ENCODE measurements around the gene LRCH1. TPM values are rescaled to one million over a fixed set of nuclear protein-coding genes. Genes with fewer than 3 reads are reported as not detected.
A peak's percentile ranks its signal among the peaks of the same experiment; 100 is the strongest.
"Not testable (repeated sequence)": the region's sequence is repeated elsewhere in the genome, so short reads cannot be mapped to it uniquely, and the experiment has no call there.

LRCH1 gene
- total RNA-seq, 1 experiment from 2014 or later, result 11.8 TPM

- TF ChIP-seq MLX (CRISPR knock-in tag; IDR thresholded peaks at IDR 0.05), result no peak
- no peak for TF ChIP-seq ZNF121 (CRISPR knock-in tag; IDR thresholded peaks at IDR 0.05)
- TF ChIP-seq KAT7 (CRISPR knock-in tag; IDR thresholded peaks at IDR 0.05; ENCODE audit: borderline replicate concordance), result no peak
- TF ChIP-seq ESRRA (CRISPR knock-in tag; IDR thresholded peaks at IDR 0.05; ENCODE audit: borderline replicate concordance), result no peak
- no peak for TF ChIP-seq ATF3 (CRISPR knock-in tag; conservative IDR thresholded peaks at IDR 0.05)
Observed at GRCh38 chr13:46515803-46516202, 37.2 kb upstream of the LRCH1 start (continued).

- Mint-ChIP-seq H3K4me1 (peaks cover 16% of the 10 kb centered on the region), H3K36me3 (peaks cover 10% of the 10 kb centered on the region), H3K9me3 (peaks cover 12% of the 10 kb centered on the region), H3K27ac (peak overlapping the region; percentile 0; the same call in 1 of the 2 replicates), H3K4me3 (no peak overlapping the region), H3K27me3 (ENCODE audit: low read depth) (no peaks in the 10 kb centered on the region)
- ChIA-PET CTCF (interaction anchor here (0.6 kb wide), 1 partner anchor 130 kb away, joined by 7 read pairs; no protein-coding TSS in a partner anchor), POLR2A (no interaction called here)
- no peak for DNase-seq (ENCODE audit: low spot score)
- ATAC-seq, result no peak
- TF ChIP-seq MAX (CRISPR knock-in tag; IDR thresholded peaks at IDR 0.05) (no peak), TEAD4 (CRISPR knock-in tag; IDR thresholded peaks at IDR 0.05) (no peak), IRF2 (CRISPR knock-in tag; IDR thresholded peaks at IDR 0.05; ENCODE audit: borderline replicate concordance, low read depth) (no peak), ZNF317 (CRISPR knock-in tag; IDR thresholded peaks at IDR 0.05; ENCODE audit: borderline replicate concordance, low read depth) (no peak), ZNF219 (CRISPR knock-in tag; IDR thresholded peaks at IDR 0.05; ENCODE audit: borderline replicate concordance) (no peak), TP53 (CRISPR knock-in tag; IDR thresholded peaks at IDR 0.05) (no peak), RORB (CRISPR knock-in tag; IDR thresholded peaks at IDR 0.05) (no peak)
Observed at GRCh38 chr13:46516599-46517338, 36.2 kb upstream of the LRCH1 start.

GRCh38 chr13:46517748-46518147, 35.2 kb upstream of the LRCH1 start:
- H3K27ac Mint-ChIP-seq; POLR2A ChIA-PET; ATAC-seq; H3K27me3 Mint-ChIP-seq (ENCODE audit: low read depth); DNase-seq (ENCODE audit: low spot score); H3K4me3 Mint-ChIP-seq; CTCF ChIA-PET: not testable (repeated sequence)
- peaks cover 10% of the 10 kb centered on the region for H3K36me3 Mint-ChIP-seq
- peaks cover 19% of the 10 kb centered on the region for H3K9me3 Mint-ChIP-seq
- peaks cover 16% of the 10 kb centered on the region for H3K4me1 Mint-ChIP-seq

GRCh38 chr13:46519182-46519581, 33.8 kb upstream of the LRCH1 start:
- peaks cover 18% of the 10 kb centered on the region for H3K4me1 Mint-ChIP-seq
- ChIA-PET POLR2A (no interaction called here), CTCF (no interaction called here)
- no peak for ATAC-seq
- no peak for DNase-seq (ENCODE audit: low spot score)
- no peak overlapping the region for H3K4me3 Mint-ChIP-seq
- no peak overlapping the region for H3K27ac Mint-ChIP-seq
- peaks cover 19% of the 10 kb centered on the region for H3K9me3 Mint-ChIP-seq
- peaks cover 10% of the 10 kb centered on the region for H3K36me3 Mint-ChIP-seq
- H3K27me3 Mint-ChIP-seq (ENCODE audit: low read depth), result no peaks in the 10 kb centered on the region
- TF ChIP-seq CTCF (IDR thresholded peaks at IDR 0.05) (no peak), ATF2 (CRISPR knock-in tag; IDR thresholded peaks at IDR 0.05; ENCODE audit: borderline replicate concordance, low read depth) (no peak), E2F4 (CRISPR knock-in tag; IDR thresholded peaks at IDR 0.05; ENCODE audit: borderline replicate concordance, low read depth) (no peak), GABPB1 (CRISPR knock-in tag; IDR thresholded peaks at IDR 0.05) (no peak), SMAD4 (CRISPR knock-in tag; IDR thresholded peaks at IDR 0.05) (no peak), E2F1 (CRISPR knock-in tag; IDR thresholded peaks at IDR 0.05) (no peak), AFF4 (CRISPR knock-in tag; IDR thresholded peaks at IDR 0.05; ENCODE audit: borderline replicate concordance) (no peak)
